Breast epithelium (tissue), 3 donors: ENCODE results near the gene REV3L.

Experiments used
- CTCF ChIP-seq, 3 donors: fragments of 450-650 bp; IDR thresholded peaks; one replicate each; pipeline ENCODE4 v1.5.1; 2016 to 2017; ENCODE audit warnings: antibody characterized with exemption in 3 of 3, mild to moderate bottlenecking in 3 of 3, moderate library complexity in 3 of 3
- POLR2A ChIP-seq: fragments of 450-650 bp; IDR thresholded peaks from one replicate; pipeline ENCODE4 v1.6.1; 2016; ENCODE audit warnings: antibody characterized with exemption, mild to moderate bottlenecking, moderate library complexity
- POLR2AphosphoS5 ChIP-seq, 3 donors: sonication (generic); formaldehyde crosslinking; IDR thresholded peaks; one replicate each; pipeline ENCODE4 v1.6.1; 2017; ENCODE audit warnings: antibody characterized with exemption in 3 of 3

- TF ChIP-seq POLR2A (no peak), CTCF (IDR thresholded peaks at IDR 0.05) (no peak), POLR2AphosphoS5 (IDR thresholded peaks at IDR 0.05) (no peak)
Observed at GRCh38 chr6:111429571-111429970, 53.4 kb downstream of the REV3L start.
